NCI-H1048 (cell line): ENCODE measurements around the gene FIBCD1.

ENCODE experiments used
- DNase-seq: peaks from one replicate; lab custom pipeline; 2025; lab: John Stamatoyannopoulos, UW

FIBCD1 gene, protein sequence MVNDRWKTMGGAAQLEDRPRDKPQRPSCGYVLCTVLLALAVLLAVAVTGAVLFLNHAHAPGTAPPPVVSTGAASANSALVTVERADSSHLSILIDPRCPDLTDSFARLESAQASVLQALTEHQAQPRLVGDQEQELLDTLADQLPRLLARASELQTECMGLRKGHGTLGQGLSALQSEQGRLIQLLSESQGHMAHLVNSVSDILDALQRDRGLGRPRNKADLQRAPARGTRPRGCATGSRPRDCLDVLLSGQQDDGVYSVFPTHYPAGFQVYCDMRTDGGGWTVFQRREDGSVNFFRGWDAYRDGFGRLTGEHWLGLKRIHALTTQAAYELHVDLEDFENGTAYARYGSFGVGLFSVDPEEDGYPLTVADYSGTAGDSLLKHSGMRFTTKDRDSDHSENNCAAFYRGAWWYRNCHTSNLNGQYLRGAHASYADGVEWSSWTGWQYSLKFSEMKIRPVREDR

DNA sequence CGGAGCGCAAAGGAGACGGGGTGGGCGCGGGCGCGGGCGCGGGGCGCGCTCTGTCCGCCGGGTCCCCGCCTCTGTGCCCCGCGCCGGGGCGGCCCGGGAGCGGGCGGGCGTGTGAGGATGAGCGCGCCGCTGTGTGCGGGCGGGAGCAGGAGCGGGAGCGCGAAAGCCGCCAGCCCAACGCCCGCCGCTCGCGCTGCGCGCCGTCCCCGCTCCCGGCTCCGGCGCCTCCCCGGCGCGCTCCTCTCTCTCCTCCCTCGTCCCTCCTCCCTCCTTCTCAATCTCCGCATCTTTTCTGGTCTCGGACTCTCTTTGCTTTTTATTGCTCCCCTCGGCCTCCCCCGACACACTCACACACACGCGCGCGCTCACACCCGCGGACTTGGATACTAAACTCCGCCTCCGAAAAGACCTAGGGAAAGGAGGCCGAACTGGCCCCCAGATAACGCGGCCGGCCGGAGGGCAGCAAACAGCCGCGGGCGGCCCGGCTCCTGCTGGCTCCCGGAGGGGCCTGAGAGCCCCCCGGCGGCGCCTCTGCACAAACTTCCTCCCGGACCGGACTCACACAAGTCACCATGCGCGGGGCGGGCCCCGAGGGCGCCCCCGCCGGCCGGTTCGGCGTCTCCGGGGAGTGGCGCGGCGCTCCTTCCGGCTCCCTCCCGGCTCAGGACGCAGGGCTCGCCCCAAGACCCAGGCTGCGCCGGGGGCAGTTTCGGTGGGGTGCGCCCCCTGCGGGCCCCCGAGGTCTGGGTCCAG lies at the start of gene FIBCD1:
TSS of gene FIBCD1 (minus strand) at position 596 of the 753 bp plus-strand sequence. CDS start 640 bp downstream, outside the sequence.
- no peak for DNase-seq

DNA sequence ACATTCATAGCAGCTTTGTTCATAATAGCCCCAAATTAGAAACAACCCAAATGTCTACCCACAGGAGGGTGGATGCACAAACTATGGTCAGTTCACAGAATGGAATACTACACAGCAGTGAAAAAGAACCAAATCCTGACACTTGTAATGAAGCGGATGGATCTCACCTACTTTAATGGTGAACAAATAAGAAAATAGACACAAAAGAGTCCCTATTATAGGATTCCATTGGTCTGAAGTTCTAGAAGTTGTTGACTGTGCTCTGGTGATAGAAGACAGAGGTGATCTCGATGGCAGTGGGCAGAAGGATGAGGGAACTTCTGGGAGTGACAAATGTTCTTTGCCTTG lies 49.3 kb upstream of the FIBCD1 start:
- DNase-seq, result no peak

DNA sequence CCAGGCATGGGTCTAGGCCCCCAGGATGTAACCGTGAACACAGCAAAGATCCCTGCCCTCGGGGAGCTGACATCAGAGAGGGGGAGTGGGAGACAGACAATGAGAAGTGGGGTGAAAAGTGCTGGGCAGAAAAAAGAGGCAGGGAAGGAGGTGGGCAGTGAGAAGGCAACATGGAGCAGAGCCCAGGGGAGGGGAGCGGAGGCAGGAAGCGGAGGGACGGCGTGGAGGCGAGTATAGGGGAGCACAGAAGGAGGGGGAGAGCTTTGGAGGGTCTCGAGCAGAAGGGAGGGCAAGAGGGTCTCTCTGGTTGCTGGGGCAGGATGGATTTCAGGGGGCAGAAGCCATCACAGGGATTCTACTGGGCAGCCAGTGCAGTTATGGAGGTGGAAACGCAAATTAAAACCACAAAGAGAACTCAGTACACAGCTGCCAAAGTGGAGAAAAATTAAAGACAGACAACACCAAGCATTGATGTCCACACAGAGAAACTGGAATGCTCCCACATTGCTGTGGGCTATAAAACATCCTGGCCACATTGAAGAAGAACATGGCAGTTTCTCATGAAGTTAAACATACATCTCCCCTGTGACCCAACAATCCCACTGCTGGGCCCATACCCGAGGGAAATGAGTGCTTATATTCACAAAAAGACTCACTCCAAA lies 48.8 kb upstream of the FIBCD1 start:
- no peak for DNase-seq

DNA sequence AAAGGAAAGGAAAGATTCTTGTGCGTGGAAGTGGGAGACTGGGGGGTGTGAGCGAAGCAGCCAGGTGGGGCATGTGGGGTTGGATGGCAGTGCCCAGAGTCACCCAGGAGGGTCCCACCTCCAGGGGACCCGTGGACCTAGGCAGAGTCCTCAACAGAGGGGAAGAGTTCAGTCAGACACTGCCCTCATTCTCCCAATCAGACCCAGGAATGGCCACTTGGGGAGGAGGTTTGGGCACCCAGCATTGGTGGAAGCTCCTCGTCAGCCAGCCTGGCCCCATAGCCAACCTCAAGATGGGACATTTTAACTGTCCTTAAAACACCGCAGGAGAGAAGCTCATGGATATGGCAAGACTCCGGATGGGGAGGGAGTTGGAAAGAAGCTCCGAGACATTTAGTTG lies 48.0 kb upstream of the FIBCD1 start:
- DNase-seq, result no peak

DNA sequence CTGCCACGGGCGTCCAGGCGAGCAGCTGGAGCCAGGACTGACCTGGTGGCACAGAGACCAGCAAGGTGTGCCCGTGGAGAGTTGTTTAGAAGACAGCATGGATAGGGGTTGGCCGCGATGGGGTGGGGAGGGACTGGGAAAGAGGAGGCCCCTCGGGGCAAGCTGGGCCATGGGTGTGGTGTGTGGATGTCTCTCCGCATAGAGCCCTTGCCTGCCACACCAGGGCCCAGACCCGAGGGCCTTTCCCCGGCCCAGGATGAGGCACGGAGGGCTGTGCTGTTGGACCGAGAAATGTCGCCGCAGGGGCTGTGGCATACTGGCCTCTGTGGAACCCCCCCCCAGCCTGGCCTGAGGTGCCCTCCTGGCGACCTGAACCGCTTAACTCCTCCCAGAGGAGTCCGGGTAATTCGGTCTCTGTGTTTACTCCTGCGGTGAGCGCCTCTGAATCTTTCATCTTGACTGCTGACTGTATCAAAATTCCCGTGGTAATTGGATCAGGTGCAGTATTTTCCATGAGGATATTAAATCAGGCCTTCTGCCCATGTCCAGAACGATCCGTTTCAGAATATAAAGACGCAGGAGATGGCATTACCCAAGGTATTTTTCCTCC lies 47.4 kb upstream of the FIBCD1 start:
- DNase-seq, result no peak

DNA sequence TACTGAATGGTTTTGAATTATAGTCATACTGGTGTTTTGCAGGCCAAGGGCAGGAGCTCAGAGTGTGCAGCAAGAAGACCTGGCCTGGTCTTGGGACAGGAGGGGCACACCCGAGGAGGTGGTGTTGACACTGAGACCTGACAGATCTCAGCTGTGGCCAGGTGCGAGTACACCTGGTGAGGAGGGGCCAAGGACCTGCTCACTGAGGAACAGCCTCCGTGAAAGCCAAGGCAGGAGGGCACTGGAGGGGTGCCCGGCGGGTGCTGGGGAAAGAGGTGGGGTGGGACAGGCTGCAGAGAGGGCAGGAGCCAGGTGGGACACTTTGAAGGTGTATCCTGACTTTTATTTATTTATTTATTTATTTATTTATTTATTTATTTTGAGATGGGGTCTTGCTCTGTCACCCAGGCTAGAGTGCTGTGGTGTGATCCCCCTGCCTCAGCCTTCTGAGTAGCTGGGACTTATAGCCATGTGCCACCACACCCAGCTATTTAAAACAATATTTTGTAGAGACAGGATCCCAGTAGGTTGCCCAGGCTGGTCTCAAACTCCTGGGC lies 46.6 kb upstream of the FIBCD1 start:
- no peak for DNase-seq

DNA sequence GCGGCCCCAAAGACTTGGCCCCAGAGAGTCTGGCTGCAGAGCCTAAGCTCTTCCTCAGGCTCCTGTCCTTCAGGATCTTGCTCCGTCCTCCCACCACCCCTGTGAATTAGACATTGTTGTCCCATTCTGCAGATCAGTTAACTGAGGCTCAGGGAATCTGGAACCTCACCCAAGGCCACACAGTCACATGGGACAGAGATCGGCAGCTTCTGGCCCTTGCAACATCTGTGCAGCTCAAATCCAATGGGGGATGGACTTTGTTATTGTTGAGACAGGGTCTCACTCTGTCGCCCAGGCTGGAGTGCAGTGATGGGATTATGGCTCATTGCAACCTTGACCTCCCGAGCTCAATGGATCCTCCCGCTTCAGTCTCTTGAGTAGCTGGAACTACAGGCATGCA lies 46.0 kb upstream of the FIBCD1 start:
- DNase-seq, result no peak

DNA sequence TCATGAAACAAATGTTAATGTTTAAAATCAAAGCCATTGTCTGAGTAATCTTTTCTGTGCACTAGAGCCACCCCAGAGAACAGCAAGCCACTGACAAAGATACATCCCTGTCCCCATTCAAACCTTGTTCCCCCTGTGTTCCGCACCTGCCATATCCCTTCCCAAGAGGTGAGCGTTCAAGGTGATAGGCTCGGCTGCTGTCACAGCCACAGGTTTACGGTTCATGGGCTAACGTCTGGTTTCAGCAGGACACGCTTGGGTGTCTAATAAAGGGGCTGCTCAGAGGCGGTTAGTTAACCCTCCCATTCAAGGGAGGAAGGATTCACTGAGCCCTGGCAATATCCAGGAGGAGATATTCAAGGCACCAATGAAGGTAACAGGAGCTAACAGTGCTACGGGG lies 45.5 kb upstream of the FIBCD1 start:
- DNase-seq, result no peak

DNA sequence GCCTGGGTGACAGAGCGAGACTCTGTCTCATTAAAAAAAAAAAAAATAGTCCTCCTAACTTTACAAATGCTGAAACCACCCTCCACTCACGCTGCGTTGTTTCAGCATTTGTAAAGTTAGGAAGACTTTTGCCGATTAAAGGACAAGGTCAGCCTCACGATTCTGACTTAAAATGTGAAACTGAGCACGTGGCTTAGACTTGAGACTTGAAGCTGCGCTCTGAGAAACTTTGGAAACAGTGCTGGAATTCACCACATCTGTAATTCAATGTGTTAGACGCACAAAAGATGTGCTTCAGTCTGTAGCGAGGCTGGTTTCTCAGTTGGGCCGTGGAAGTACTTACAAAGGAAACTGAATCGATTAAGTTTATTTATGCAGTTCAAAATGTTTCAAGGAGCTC lies 44.9 kb upstream of the FIBCD1 start:
- no peak for DNase-seq

DNA sequence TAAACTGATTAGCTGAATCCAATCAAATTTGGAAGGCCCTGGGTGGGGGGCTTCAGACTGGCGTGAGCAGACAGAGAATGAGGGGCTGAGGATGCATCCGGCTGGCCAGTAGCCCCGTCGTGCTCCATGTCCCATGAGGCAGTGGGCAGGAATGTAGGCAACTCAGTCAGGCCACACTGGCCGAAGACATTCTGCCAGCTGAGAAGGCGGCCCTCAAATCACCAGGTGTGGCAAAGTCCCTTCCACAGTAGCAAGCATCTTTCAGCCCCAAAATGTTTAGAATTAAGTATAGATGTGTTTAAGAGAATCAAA lies 44.3 kb upstream of the FIBCD1 start:
- DNase-seq, result no peak

DNA sequence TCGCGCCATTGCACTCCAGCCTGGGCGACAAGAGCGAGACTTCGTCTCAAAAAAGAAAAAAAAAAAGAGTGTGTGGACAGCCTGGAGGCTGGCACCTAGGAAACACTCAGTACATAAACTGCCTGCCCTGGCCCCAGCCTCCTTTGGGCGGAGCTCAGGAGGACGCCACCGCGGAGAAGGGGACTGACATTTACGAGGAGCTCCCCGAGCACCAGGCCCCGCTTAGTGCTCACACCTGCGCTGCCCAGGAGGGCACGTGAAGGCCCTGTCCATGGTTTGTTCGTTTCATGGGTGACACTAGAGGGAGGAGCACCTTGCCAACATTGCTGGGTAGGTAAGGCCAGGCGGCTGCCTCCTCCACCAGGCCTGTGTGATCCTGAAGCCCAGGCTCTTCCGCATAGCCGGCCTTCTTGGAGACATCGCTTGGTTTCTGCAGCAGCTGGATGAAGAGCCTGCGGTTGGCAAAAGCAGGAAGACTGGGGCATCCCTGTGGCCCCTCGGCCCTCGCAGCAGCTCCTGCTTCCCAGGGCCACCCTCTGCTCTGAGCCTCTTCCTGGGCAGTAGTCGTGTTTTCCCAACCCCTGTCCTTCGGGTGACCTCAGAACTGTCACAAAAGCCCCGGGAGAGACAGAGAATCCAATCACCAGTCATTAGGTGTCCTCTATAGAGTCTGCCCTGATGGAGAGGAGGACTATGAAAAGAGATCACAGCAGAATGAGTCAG lies 43.8 kb upstream of the FIBCD1 start:
- no peak for DNase-seq

DNA sequence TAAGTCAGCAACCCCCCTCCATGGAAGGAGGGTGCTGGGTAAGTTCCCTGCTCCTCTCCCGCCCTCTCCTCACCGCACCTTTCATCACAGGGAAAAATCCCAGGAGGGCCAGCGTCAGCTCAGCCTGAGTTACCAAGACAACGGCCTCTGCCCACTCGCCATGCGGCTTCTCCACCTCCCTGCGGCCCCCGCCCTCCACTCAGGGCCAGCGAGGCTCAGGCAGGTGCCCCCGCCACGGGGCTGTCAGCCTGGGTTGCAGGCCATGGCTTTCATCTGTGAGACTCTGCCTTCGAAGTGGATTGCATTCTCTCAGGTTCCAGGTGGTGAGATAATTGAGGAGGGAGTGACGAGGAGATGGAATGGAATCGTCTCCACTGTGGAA lies 42.7 kb upstream of the FIBCD1 start:
- DNase-seq, result no peak

DNA sequence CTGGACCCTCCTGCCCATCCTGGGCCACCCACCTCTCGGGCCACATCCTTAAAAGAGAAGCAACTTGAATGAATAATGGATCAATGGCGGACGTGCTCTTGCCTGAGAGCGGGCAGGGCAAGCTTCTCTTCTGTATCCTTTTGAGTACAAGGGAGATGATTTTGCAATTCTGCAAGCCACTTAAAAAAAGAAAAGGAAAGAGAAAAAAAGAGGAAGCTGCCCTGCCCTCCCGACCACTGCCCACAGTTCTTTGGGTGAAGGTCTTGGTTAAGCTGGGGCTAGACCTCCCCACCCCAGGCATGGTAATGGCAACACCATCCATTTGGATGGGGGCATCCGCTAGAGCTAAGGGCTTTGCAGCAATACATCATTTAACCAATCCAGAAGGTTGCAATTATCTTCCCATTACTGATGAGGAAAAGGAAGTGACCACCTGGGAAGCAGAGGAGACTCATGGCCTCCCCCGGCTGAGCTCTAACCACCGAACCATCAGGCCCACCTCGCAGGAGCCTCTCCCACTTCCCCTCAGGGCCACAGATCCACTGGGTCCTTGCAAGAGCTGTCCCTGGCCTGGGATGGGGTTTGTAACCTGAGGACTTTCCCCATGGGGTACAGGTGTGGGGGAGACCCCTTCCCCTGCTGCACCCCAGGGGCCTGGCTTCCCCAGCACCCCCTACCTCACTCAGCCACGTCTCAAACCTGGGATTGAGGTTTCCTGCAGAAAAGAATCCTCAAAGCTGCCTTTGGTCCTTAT lies 42.1 kb upstream of the FIBCD1 start:
- DNase-seq, result no peak

DNA sequence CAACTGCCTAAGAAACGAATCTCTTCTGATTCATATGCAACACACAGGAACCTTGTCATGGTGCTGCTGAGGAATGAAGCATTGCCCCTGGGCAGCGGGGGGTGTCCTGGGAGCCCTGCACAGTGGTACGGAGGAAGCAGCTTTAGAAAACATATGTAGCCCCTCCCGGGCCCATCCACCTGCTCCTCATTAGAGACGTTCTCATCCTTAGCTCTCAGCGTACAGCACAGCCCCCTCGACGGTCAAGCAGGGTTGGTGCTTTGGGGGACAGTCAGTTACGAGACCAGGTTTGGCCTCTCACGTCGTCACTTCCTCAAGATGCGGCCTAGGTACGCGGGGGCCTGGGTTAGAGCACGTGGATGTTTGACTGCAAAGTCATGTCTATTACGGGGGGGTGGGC lies 41.5 kb upstream of the FIBCD1 start:
- DNase-seq, result no peak

DNA sequence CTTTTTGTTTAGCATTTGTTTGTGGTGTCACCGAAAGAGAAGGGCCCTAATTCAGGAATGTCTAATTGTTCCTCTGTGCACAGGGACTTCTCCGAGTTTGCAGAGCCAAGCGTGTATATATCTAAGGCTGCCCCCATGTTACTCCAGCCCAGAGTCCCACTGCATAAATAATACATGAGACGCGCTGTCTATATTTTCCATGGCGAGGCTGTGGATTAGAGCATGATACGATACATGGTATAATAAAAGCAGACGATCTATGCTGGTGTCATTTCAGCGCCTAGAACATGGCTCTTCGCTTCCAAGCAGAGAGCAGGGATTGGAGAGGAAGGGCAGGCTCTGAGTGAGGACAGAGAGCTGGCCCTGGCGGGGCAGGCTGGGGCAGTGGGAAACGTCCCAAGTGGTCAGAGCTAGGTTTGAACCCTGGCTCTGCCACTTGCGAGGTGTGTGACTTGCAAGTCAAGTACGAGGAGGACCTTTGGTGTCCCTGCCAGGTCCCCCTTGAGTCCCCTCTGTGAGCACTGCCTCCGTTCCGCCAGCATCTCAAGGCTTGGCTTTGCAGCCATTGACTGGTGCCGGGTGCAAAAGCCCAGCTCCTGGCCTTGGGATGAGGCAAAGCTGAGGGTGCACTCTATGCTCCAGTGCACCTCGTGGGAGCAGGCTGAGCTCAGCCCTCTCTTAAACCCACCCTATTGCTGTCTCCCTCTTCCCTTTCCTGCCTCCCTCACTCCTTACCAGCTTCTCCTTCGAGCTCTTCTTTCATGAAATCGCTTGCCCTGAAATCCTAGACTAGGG lies 40.7 kb upstream of the FIBCD1 start:
- no peak for DNase-seq

DNA sequence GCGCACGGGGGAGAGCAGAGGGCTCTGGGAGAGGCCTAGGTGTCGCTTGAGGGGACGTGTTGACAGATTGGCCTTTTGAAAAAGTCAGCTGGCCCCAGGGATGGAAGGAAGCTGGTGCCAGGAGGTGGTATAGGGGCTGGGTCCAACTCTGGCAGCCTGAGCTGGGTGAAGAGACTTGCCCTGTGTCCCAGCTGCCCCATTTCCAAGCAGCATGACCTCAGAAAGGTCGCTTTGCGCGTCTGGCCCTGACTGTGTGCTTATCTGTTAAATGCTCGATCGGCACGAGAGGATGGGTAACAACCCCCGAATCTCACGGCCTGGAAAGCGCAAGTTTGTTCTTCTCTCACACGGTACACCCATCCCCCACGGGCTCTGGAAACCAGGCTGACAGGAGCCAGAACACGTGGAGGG lies 38.8 kb upstream of the FIBCD1 start:
- no peak for DNase-seq

DNA sequence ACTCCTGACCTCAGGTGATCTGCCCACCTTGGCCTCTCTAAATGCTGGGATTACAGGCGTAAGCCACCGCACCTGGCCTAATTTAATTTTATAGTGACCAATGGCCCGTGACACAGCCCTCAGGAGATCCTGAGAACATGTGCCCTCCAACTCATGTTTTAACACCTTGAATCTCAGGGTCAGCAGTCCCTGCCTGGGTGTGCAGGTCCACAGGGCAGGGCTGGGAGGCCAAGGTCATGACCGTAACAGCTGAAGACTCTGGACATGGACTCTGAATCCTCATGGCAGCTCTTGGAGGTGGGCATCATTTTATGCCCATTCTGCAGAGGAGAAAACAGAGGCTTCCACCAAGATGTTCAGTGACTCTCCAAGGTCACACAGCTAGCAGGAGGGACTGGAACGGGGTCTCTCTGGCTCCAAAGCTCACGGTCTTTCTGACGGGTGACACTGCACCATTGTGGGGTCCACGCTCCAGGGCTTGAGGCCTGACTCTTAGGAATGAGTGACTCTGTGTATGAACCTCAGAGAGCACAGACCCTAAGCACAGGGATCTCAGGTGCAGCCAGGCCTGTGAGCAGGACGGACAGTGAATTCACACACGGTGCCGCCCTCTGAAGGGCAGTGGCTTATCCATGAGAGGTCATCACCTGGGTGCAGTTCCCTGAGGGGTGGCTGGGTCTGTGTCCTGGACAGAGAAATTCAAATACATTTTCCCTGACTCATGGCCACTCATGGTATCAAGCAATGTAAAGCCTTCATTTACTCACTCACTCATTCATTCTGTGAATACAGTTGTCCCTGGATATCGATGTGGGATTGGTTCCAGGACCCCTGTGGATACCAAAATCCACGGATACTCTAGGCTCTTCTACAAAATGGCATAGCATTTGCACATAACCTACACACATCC lies 37.1 kb upstream of the FIBCD1 start:
- DNase-seq, result no peak

DNA sequence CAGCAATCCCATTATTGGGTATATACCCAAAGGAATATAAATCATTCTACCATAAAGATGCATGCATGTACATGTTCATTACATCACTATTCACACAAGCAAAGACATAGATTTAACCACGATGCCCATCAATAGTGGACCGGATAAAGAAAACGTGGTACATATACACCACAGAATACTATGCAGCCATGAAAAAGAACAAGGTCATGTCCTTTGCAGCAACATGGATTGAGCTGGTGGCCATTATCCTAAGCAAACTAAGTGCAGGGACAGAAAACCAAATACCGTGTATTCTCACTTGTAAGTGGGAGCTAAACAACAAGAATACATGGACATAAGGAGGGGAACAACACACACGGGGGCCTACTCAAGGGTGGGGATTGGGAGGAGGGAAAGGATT lies 36.1 kb upstream of the FIBCD1 start:
- no peak for DNase-seq

DNA sequence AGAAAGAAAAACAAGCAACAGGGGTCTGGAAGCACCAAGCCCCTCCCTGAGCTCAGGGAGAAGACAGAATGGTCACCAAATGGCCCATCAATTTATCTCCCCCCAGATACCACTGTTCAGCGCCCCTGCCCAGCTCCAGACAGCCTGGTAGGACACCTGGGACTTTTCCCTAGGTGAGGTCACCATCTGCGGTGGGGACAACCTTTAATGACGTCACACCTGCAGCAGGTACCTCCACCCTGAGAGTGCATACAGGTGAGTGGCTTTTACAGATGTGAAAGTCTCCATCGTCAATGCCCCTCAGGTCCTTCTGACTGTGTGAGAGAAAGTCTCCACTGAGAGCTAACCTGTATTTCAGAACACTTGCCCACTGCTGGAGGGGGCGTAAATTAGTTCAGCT lies 35.6 kb upstream of the FIBCD1 start:
- no peak for DNase-seq
